CD1c-positive myeloid dendritic cell (primary cell): Measurements from ENCODE around the gene FRMD3.

Experiments
- DNase-seq: peaks from one replicate; pipeline ENCODE4 v3.0.0-alpha.2; 2016; ENCODE audit errors: extremely low spot score

Gene FRMD3

DNA sequence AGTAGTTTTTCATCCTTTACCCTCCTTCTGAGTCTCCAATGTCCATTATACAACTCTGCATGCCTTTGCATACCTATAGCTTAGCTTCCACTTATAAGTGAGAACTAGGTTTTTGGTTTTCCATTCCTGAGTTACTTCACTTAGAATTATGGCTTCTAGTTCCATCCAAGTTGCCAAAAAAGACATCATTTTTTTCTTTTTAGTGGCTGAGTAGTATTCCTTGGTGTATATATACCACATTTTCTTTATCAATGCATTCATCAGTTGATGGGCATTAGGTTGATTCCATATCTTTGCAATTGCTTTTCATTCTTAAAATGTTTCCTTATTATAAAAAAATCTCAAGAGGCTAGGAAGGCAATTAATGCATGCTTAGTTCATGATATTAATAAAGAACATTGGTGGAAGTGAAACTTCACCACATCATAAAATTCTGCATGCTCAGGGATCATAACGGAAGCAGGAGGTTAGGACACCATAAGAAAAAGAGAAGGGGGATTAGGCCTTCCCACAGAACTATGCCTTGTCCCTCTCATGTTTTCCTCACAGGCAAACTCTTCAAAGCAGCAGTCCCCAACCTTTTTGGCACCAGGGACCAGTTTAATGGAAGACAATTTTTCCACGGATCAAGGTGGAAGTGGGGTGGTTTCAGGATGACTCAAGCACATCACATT lies 105.2 kb downstream of the FRMD3 start:
- DNase-seq, result peak; percentile 55

DNA sequence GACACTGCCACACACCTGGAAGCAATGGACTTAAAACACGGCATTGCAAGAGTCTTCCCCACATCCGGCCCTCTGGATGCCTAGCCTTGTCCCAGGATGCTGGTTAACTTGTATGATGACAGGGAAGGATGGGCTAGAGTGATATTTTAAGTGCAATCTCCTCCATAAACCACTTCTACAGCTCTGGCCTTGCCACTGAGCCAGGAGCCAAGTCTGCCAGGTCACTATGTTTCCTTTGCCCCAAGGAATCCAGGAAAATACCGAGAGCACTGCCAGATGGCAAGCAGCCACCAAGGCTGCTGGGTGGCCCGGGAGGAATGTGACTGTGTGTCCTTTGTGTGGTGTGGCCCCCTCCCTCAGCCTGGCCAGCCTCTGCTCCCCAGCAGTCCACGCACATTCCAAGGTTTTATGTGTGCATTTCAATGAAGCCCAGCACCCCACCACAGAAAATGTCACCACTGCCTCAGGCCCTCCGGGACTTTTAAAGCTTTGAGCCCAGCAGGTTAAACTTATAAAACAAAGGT lies 106.0 kb downstream of the FRMD3 start:
- DNase-seq, result no peak

DNA sequence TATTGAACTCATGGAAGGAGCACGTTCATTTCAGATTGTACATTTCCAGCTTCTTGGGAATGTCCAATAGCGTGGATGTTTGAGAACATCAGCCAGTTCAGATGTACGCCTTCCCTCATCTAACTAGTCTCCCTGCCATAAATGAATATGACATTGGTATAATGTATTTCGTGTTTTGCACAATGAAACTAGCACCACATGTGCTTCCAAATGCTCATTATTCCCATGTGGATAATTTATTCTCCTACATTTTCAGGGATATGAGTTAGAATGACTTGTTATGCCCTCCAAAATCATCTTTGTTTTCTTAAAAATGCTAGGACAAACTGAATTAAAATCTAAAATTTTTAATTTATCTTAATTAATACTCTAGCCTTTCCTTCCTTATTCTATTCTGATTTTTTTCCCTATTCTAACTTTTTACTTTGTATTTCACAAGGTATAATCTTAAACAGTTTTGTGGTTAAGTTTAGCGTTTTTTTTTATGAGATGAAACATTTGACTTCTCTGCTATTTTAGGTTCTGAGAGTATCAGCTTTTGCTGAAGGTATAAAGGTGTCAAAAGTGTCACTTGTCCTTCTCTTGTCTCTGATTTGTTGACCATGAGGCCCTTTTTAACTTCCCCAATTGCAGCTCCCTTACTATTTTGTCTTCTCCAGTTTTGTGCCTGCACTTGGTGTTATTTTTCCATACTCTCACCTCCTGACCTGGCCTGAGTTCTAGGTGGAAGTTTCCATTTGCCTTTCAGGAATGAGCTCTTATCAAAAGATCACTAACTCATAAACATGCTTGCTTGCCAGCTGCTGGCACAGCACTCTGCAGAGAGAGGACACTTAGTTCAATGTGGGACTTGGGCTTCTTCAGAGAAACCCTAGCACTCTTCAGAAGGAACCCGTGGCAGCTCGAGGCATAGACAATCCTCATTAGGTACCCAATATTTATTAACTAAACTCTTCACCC lies 106.8 kb downstream of the FRMD3 start:
- DNase-seq, result no peak

DNA sequence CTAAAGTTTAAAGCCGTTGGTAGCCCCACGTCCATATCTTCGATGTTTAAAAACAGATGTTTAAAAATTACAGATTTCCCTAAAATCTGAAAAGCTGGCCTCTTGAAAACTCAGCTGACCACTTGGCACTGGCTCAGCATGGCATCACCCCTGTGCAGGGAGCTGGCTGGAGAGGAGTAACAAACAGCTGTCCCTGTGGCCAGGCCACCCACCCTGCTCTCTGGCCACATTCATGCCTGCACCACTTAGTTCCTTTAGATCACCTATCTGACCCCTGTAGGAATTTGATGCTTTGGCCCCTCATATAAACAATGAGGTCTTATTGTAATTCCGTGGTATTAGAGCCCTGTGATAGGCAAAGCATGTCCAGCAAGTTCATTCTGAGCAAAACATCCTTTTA lies 107.5 kb downstream of the FRMD3 start:
- DNase-seq, result no peak

DNA sequence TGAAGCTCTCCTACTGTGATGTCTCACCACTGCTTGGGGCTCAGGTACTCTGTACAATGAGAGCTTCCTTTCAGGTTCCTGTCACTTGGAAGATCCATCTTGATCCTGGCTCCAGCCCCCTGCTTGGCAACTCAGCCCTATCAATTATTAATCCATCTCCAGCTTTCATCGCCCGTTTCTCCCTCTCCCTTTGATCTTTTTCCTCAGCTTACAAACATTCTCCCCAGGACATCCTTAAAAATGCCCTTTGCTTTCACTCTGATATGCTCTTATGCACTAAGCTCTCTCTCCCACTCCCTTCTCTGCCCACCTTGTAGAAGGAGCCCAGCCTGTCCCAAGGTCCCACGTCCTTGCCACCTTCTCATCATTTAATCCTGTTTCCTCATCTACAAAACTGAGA lies 109.0 kb downstream of the FRMD3 start:
- DNase-seq, result no peak

DNA sequence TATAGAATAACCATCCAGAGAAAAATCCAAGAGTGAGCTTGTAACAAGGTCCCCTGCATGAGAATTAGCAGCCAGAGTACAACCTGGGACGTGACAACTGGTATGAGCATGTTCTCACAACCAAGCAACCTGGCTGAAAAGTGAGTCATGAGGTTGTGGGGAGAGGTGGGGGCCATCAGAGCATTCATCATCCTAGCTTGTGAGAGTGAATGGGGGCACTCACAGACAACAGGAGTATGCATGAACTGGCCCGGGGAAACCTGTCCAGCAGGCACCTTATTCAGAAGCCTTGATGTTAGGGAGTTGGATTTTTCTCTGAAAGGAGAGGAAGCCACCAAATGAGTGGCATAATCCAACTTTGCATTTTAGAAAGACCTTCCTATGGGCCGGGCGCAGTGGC lies 113.0 kb downstream of the FRMD3 start:
- no peak for DNase-seq

DNA sequence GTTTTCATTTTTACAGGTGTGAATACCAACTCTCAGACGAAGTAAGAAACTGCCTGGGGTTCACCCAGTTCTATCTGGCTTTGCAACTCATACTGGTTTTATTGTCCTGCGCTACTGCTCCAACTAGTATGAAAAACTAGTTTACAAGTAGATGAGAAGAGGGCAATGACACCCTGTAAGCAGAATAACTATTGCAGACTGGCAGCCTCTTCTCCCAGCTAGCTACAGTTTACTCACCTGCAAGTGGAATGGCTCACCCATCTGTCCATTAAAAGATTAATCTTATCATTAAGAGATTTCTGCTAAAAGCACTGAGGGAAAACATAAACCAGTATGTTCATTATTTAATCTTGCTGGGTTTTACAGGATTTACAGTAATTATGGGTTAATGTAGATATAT lies 113.4 kb downstream of the FRMD3 start:
- no peak for DNase-seq

DNA sequence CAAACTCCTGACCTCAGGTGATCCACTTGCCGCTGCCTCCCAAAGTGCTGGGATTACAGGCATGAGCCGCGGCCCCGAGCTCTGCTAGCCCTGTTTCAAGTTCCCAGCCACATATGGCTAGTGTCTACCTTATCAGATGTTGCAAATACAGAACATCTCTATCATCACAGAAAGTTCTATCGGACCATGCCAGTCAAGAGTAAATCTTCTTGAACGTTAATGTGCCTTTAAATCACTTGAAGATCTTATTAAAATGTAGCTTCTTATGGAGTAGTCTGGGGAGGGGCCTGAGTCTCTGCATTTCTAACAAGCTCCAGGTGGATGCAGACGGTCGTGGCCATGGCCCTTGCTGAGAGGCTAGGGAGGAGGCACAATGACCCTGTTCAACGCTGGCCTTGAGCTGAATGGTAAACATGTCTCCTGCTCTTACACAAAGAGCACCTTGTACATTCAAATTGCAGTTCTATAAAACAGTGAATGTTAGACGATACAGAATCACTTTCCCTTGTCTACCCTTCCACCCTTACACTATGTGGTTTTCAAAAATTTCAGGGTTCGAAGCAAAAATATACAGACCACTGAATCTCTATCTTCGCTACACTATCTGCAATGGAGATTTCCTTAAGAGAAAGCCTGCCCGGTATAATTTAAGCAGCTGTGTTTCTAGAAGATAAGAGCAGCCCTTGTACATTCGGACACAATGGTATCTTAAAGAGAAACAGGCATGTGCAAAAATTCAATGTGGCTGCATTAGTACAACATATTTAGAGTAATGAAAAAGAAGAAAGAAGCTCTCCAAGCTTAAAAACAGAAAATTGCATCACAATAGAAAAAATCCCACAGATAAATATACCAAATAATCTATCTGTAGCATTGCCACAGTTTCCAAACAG lies 114.1 kb downstream of the FRMD3 start:
- no peak for DNase-seq

DNA sequence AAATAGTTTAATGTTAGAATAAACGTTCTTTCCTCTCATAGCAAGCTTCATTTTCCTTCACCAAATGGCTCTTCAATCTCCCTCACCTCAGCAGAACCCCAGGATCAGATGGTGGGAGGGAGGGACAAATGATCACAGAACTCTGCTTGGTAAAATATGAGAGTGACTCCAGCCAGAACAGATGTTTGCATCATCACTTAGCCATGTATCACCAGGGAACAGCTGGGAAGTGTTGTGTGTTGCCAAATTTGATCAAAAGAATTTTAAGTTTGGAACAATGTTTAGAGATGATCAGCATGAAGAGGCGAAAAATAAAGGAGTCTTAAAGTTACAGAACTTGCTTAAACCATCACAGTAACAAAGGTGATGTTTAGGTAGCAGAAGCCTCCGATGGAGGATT lies 115.7 kb downstream of the FRMD3 start:
- DNase-seq, result no peak

DNA sequence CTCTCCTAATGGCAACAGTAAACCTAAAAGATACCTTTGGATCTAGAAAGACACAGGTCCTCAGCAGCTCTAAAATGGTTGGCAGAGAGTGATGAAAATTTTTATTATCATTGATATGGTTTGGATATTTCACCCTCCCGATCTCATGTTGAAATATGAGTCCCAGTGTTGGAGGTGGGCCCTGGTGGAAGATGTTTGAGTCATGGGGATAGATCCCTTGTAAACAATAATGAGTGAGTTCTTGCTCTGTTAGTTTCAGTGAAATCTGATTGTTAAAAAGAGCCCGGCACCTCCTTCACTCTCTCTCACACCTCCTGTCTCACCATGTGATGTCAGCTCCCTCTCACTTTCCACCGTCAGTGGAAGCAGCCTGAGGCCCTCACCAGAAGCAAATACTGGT lies 117.7 kb downstream of the FRMD3 start:
- DNase-seq, result no peak

DNA sequence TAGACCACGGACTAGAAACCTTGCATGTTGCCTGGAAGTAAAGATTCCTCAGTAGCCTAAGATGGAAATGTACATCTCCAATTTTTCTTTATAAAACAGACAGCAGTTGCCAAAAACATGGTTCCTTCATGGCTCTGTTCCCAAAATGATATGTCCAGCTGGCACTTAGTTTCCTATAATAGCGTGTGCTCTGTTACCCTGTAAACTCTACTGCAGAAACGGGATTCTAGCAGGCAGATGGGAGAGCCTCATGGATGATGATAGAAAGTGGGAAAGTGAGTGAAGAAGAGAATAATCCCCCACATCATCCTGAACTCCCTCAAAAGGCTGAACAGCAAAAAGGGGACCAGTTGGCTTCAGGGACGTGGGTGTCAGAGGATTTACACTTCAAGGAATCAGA lies 118.2 kb downstream of the FRMD3 start:
- DNase-seq, result no peak

DNA sequence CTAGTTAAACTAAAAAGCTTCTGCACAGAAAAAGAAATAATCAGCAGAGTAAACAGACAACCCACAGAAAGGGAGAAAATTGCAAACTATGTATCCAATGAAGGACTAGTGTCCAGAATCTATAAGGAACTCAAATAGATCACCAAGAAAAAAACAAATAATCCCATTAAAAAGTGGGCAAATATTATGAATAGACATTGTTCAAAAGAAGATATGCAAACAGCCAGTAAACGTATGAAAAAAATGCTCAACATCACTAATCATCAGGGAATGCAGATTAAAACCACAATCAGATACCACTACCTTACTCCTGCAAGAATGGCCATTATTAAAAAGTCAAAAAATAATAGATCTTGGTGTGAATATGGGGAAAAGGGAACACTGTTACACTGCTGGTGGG lies 119.9 kb downstream of the FRMD3 start:
- no peak for DNase-seq

DNA sequence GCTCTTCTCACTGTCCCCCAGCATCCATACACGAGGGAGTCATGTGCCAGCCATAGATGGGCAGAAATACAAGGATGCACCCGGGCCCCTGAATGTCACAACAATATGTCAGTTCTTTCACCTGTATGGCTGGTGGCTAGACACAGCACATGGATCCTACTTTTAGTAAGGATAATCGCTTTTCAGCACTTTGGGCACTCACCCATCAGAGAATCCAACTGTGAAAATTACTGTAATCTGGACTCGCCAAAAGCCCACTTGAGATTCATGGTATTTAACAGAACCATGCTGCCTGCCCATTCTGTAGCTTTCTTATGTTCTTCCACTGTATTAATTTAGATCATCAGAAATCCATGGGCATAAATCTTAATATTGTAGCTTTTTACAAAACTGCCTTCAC lies 124.8 kb downstream of the FRMD3 start:
- DNase-seq, result no peak

DNA sequence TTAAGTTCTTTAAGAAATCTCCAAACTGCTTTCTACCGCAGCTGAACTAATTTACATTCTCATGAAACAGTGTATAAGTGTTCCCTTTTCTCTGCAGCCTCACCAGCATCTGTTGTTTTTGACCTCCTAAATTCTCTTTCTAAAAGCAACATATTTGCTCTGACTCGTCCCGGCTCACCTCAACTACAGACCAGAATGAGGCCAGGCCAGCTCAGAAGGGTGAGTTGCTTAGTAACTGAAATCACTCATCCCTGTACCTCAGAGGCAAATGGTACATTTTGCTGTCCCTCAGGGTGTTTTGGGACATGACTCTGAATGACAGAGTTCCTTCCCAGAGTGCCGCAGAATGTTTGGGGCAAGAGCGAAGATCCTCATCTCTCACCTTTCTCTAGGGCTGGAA lies 127.5 kb downstream of the FRMD3 start:
- no peak for DNase-seq

DNA sequence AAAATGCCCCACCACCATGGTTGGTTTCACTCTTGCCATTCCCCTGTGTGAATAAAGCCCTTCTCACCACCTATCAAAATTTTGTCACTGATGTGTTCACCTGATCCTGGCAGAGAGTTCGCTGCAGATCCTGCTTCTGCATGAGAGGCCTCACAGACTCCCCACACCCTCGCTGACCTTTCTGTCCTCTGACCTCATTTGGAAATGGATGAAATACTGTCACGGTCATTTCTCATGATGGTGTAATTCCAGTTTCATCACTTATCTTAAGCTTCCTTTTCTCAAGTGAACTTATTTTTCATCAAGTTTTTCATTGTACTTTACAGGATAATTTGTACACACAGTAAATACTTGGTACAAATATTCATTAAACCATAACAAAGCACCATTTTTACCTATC lies 131.3 kb downstream of the FRMD3 start:
- DNase-seq, result peak; percentile 29

DNA sequence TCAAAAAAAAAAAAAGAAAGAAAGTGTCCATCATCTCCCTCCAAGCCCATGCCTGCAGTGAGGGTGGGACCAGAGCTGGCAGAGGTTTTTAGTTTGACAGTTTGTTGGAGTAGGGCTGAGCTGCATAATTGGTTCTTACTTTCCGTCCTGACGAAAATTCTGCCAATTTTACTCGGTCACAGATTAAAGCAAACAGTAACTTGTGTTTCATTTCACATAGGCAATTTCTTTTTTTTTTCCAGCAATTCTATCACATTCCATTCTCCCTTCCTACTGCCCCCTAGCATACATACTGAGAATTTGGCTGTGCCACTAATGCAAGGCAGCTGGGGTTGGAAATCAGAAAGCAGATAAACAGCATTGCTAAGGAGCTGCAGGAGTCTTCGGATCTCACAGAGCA lies 132.4 kb downstream of the FRMD3 start:
- no peak for DNase-seq

DNA sequence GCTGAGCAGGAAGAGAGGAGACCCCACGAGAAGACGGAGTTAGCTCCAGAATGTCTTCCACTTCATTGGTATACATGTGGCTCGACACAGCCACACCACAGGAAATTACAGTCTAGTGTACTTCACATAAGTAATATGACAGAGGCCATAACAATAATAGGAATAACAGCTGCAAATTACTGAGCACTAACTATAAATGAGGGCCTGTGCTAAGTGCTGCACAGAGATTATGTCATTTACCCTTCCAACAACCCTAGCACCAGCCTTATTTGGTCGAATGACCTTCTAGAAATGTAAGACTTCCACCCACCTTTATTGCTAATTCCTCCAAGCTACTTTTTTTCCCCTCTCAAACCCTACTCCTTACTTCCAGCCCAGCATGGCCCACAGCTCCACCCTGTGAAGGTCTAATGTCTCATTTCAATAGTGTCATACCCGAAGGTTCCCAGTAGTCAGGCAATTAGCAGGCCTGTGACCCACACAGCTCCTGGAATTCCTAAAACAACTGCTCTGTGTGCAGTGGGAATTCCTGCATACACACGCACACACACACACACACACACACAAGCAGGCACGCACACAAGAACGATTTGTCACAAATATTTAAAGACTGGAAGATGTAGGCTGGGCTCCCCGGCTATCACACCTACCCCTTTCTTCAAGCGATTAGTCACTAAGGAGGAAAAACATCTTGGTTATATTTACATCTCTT lies 134.5 kb downstream of the FRMD3 start:
- DNase-seq, result no peak

DNA sequence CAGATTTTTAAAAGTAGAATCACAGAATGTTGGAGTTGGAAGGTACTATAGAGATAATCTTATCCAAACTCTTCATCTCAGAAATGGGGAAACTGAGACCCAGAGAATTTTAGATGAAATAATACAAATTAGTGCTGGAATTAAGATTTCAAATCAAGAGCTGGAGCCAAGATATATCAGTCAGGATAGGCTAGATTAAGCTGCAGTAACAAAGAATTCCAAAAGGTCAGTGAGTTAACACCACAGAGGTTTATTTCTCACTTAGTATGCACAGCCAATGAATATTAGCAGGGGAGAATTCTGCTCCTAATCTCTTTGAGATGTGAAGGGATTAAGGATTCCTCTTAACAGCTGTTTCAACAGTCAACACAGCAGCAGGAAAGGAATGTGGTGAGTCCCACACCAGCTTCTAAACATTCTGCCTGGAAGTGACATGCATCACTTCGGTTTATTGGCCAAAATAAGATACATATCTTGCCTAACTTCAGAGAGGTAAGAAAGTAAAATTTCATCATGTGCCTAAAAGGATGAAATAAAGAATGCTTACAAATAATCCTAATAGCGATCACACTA lies 136.8 kb downstream of the FRMD3 start:
- no peak for DNase-seq

DNA sequence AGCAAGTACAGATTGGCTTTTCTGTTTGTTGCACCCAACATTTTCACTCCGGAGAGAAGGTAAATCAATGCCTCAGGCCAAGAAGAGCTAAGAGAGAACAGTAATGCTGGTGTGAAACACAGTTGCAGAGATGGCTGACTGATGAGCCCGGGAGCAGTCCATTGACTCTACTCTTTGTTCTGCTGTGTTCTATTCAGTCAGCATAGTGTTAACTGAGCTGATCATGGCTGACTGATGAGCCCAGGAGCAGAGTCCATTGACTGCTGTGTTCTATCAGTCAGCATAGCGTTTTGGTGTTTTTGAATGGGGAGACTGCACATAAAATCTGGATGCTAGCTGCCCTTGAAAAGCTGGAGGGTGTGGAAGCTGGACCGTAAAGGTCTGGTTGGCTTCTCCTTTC lies 141.4 kb downstream of the FRMD3 start:
- DNase-seq, result no peak

DNA sequence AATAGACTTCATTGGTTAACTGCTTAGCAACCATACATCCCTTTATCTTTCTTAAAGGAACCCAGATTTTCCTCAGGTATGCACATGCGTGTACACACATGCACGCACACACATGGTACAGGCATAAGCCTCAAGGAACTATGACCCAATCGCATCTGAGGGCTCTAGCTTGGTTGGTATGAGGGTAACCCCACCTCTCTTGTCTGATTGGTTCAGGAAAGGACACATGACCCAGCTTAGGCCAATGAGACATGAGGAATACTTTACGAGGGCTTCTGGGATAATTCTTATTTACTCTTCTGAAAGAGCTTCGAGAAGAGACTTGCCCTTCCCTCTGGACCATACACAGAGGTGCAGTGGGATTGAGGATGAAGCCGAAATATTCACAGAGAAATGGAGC lies 141.9 kb downstream of the FRMD3 start:
- no peak for DNase-seq

DNA sequence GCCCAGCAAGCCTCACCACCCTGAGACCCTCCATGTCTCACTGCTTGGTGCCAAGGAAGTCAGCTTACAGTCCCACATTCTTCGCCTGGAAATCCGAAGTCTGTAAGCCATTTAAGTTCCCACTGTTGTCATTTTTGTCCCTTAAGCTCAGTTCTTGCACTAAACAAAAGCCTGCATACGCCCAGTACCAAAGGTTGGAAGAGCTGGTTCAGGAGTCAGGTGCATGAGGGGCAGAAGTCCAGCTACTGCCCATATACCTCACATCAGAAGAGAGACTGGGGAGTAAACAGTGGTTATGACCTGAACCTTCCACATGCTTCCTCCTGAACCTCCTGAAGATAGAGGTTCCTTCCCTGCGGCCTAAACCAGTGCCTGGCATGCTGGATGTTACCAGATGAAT lies 146.0 kb downstream of the FRMD3 start:
- DNase-seq, result no peak
